ENCODE data around the gene STAT6. TPM values are rescaled to one million over a fixed set of nuclear protein-coding genes. Genes with fewer than 3 reads are reported as not detected.

The STAT6 gene
- total and polyA plus RNA-seq, 2 donors (not counting 3 experiments of a cell fraction or from before 2014, with no cell fraction given): 136 to 147 TPM

GRCh38 chr12:57158665-57159064, 47.5 kb upstream of the STAT6 start:
- intact Hi-C loops (cut with micrococcal nuclease) (no loop called here), dilution Hi-C loops (cut with MboI; ENCODE audit: extremely low pct_ligation_motif_present, low sequenced_read_pairs) (no loop called here)
- Histone ChIP-seq H4K20me1 (replicated peaks; ENCODE audit: control insufficient read depth, extremely low read depth, insufficient read depth, low read length) (no peaks in the 10 kb centered on the region), H3K4me1 (ENCODE audit: control insufficient read depth, extremely low read depth, insufficient read depth, low read length) (no peaks in the 10 kb centered on the region), H3K4me3 (replicated peaks in 1 of 3; ENCODE audit: insufficient read depth in 1 of 3, low read depth in 1 of 3, low read length in 3 of 3) (no peak overlapping the region), H3K9me3 (replicated peaks; ENCODE audit: control insufficient read depth, insufficient read depth, low read length) (no peaks in the 10 kb centered on the region), H3K9ac (replicated peaks; ENCODE audit: extremely low read depth, insufficient read depth, low read length) (no peak overlapping the region), H3K27me3 (ENCODE audit: control insufficient read depth in 2 of 2, insufficient read depth in 2 of 2, low read length in 2 of 2) (no peaks in the 10 kb centered on the region), H3K4me2 (ENCODE audit: insufficient read depth, low read length) (no peak overlapping the region), H3K79me2 (ENCODE audit: control insufficient read depth, insufficient read depth, low read length) (no peaks in the 10 kb centered on the region), H3K9me1 (replicated peaks; ENCODE audit: control insufficient read depth, extremely low read depth, insufficient read depth, low read length) (no peaks in the 10 kb centered on the region), H3K27ac (ENCODE audit: insufficient read depth, low read depth, low read length) (no peak overlapping the region), H2AFZ (ENCODE audit: low read depth, low read length) (no peak overlapping the region), H3K36me3 (ENCODE audit: control insufficient read depth in 2 of 2, extremely low read depth in 1 of 2, insufficient read depth in 2 of 2, low read length in 2 of 2) (no peaks in the 10 kb centered on the region)
- TF ChIP-seq POLR2AphosphoS5 (IDR thresholded peaks at IDR 0.05; ENCODE audit: insufficient read depth, low read depth, low read length) (no peak), FOS (IDR thresholded peaks at IDR 0.05; ENCODE audit: borderline replicate concordance, insufficient read depth, low read length) (no peak)
- POLR2A ChIA-PET: no interaction called here
- CTCF ChIA-PET: interaction anchor here (1.1 kb wide), 2 partner anchors 15 to 17 kb away, joined by 4 read pairs; no protein-coding TSS in a partner anchor
- no peak for DNase-seq (ENCODE audit: low read depth, low spot score)
- FAIRE-seq: no peak
- no TSS peak for BruUV-seq (replicated peaks)

GRCh38 chr12:57158186-57158585, 47.0 kb upstream of the STAT6 start:
- Histone ChIP-seq H3K4me1 (ENCODE audit: control insufficient read depth, extremely low read depth, insufficient read depth, low read length) (no peaks in the 10 kb centered on the region), H3K27ac (ENCODE audit: insufficient read depth, low read depth, low read length) (no peak overlapping the region), H3K27me3 (ENCODE audit: control insufficient read depth in 2 of 2, insufficient read depth in 2 of 2, low read length in 2 of 2) (no peaks in the 10 kb centered on the region), H3K9ac (replicated peaks; ENCODE audit: extremely low read depth, insufficient read depth, low read length) (no peak overlapping the region), H4K20me1 (replicated peaks; ENCODE audit: control insufficient read depth, extremely low read depth, insufficient read depth, low read length) (no peaks in the 10 kb centered on the region), H2AFZ (ENCODE audit: low read depth, low read length) (no peak overlapping the region), H3K36me3 (ENCODE audit: control insufficient read depth in 2 of 2, extremely low read depth in 1 of 2, insufficient read depth in 2 of 2, low read length in 2 of 2) (no peaks in the 10 kb centered on the region), H3K9me1 (replicated peaks; ENCODE audit: control insufficient read depth, extremely low read depth, insufficient read depth, low read length) (no peaks in the 10 kb centered on the region), H3K4me2 (ENCODE audit: insufficient read depth, low read length) (no peak overlapping the region), H3K4me3 (replicated peaks in 1 of 3; ENCODE audit: insufficient read depth in 1 of 3, low read depth in 1 of 3, low read length in 3 of 3) (no peak overlapping the region), H3K79me2 (ENCODE audit: control insufficient read depth, insufficient read depth, low read length) (no peaks in the 10 kb centered on the region), H3K9me3 (replicated peaks; ENCODE audit: control insufficient read depth, insufficient read depth, low read length) (no peaks in the 10 kb centered on the region)
- intact Hi-C loops (cut with micrococcal nuclease) (no loop called here), dilution Hi-C loops (cut with MboI; ENCODE audit: extremely low pct_ligation_motif_present, low sequenced_read_pairs) (no loop called here)
- ChIA-PET CTCF (interaction anchor here (0.9 to 1.1 kb wide), 4 partner anchors 15 to 18 kb away, joined by 3 to 4 read pairs (median 4); no protein-coding TSS in a partner anchor), POLR2A (no interaction called here)
- no TSS peak for BruUV-seq (replicated peaks)
- TF ChIP-seq JUN (IDR thresholded peaks at IDR 0.05; ENCODE audit: borderline replicate concordance, insufficient read depth, insufficient read length, low read depth): no peak
- no peak for TF ChIP-seq POLR2A (IDR thresholded peaks at IDR 0.05; ENCODE audit: low read depth, low read length)
- no peak for TF ChIP-seq EZH2 (IDR thresholded peaks at IDR 0.05; ENCODE audit: borderline replicate concordance, low read depth, low read length, severe bottlenecking)
- TF ChIP-seq MAX (IDR thresholded peaks at IDR 0.05; ENCODE audit: insufficient read depth, insufficient read length): no peak
- no peak for TF ChIP-seq CTCF (IDR thresholded peaks at IDR 0.05; ENCODE audit: extremely low read depth in 1 of 2, insufficient read depth in 1 of 2, low read depth in 1 of 2, low read length in 2 of 2)
- TF ChIP-seq POLR2AphosphoS5 (IDR thresholded peaks at IDR 0.05; ENCODE audit: insufficient read depth, low read depth, low read length): no peak
- TF ChIP-seq FOS (IDR thresholded peaks at IDR 0.05; ENCODE audit: borderline replicate concordance, insufficient read depth, low read length): no peak
- no peak for TF ChIP-seq GATA2 (IDR thresholded peaks at IDR 0.05; ENCODE audit: insufficient read depth, insufficient read length, low read depth, low read length)
- no peak for TF ChIP-seq MYC (IDR thresholded peaks at IDR 0.05; ENCODE audit: low read depth, low read length)
- FAIRE-seq: no peak
- DNase-seq (ENCODE audit: low read depth, low spot score): no peak

Measured in endothelial cell of umbilical vein (primary cell).